Raji (cell line): ENCODE measurements around the gene DOK3.

Experiments
- POLR2A ChIP-seq: IDR thresholded peaks from 2 replicates; pipeline ENCODE4 v1.6.1; 2011; ENCODE audit warnings: low read depth, low read length, control low read depth; ENCODE audit not compliant: insufficient read depth

The DOK3 gene

GRCh38 chr5:177489119-177489716 lies 20.4 kb downstream of the DOK3 start:
- no peak for TF ChIP-seq POLR2A

DNA sequence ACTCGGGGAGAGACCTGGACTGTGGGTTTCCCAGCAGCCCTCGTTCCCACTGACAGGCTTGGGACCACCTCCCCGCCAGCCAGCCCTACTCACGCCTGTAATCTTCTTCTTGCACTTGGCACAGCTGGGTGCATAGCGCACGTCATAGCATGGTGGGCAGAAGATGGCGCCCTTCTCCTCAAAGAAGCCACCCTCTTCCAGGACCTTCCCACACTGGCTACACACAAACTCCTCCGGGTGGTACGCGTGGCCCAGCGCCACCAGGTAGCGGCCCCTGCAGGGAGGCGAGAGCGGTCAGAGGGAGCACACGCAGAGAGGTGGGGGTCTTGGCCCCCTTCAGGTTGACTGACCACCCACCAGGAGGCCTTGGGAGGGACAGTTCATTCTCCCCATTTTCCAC lies 21.7 kb downstream of the DOK3 start:
- no peak for TF ChIP-seq POLR2A

DNA sequence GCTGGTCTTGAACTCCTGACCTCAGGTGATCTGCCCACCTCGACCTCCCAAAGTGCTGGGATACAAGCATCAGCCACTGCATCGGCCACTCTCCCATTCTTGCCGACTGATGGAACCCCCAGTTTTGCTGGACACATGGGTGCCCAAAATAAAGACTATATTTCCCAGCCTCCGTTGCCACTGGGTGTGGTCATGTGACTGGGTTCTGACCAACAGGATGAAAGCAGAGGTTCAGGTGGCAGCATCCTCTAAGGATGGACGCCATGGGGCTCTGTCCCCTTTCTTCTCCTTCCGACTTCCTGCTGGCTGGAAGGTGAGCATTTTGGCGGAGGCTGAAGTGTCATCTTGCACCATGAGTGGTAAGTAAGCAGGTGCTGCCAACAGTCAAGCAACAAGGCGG lies 22.5 kb downstream of the DOK3 start:
- no peak for TF ChIP-seq POLR2A

DNA sequence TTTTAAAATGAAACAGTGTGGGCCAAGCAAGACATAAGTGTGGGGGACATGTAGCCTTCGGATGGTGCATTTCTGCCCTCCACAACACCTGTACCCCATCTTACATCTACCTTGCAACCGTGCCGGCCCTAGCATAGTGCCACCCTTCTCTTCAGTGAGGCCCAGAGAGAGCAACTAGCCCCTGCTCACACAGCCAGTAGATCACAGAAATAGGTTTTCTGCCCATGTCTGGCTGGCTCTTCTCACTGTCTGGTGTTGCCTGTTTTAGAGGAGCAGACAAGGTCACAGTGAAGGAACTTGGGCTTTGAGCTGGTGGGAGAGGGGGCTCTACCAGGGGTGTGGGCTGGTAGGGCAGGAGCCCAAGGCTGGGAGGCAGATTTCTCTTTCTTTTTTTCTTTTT lies 23.4 kb downstream of the DOK3 start:
- no peak for TF ChIP-seq POLR2A

GRCh38 chr5:177484902-177485549 lies 24.6 kb downstream of the DOK3 start:
- TF ChIP-seq POLR2A = no peak

DNA sequence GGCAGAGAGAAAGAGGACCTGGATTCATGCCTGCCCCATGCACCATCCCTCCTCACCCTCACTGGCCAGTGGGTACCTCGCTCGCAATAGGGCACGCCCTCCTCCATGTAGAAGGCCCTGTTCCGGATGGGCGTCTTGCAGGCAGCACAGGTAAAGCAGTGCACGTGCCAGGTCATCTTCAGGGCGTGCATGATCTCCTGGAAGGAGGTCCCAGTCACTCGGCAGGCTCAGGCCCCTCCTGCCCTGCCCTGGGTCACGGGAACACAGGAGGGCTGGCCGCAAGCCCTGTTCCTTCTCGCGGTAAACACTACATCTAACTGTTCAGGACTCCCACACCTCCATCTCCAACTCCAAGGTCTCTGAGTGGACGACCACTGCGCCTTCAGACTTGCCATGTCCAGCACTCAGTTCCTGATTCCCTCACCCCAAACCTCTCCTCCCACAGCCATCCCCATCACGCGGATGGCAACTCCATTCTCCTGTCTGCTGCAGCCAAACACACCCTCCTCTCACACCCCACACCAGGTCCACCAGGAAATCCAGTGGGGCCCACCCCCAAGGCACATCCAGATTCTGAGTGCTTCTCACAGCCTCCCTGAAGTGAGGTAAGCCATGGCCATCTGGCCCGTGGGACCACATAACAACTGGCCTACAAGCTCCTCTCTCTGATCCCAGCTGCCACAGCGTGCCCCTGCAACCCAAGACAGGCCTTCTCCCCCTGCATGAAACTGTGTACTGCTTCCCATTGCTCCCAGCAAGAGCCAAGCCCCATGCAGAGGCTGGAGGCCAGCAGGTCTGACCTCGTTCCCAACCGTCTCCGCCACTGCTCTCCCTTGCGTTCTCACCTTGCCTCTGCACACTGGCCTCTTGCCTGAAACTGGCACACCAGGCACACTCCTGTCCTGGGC lies 25.4 kb downstream of the DOK3 start:
- no peak for TF ChIP-seq POLR2A

DNA sequence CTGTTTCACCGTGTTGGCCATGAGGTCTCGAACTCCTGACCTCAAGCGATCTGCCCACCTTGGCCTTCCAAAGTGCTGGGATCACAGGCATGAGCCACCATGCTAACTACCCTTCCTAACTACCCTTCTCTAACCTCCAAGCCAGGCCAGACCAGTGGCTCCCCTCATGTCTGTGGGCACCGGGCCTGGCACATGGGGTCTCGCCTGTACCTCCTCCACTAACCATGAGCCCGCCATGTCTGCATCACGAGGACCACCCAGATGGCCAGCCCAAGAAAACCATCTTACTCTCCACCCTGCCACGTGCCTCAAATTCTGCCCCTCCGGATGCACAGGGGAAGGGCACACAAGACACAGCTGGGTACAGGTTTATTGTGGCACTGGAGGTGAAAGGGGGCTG lies 26.6 kb downstream of the DOK3 start:
- no peak for TF ChIP-seq POLR2A

DNA sequence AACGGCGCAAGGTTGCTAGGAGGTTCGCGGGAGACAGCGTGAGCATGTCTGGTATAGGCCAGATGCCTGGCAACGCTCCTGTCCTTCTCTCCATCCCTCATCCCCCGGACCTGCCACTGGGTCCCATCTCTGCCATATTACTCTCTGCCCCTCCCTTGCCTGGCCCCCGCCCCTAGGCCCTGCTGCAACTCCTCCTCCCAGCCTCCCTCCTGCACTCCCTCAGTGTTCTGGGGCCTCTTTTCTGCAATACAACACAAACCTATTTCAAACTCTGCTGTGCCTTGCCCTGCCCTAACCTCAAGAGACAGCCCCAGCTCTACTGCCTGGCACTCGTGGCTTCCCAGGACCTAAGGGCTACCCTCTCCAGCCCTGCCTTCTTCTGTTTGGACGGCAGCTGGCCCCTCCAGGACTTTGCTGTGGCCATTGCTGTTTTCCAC lies 27.2 kb downstream of the DOK3 start:
- TF ChIP-seq POLR2A = no peak

GRCh38 chr5:177479774-177480173 lies 29.9 kb downstream of the DOK3 start:
- no peak for TF ChIP-seq POLR2A

- no peak for TF ChIP-seq POLR2A
Observed at GRCh38 chr5:177478711-177479646, 30.6 kb downstream of the DOK3 start.

- no peak for TF ChIP-seq POLR2A
Observed at GRCh38 chr5:177477701-177478477, 31.7 kb downstream of the DOK3 start.

GRCh38 chr5:177476531-177477233 lies 32.9 kb downstream of the DOK3 start:
- TF ChIP-seq POLR2A = no peak
